Nephron progenitor cell (in vitro differentiated cells): Measurements from ENCODE around the gene GRK5.

Source experiments
- DNase-seq: peaks from one replicate; pipeline ENCODE4 v3.0.0; 2021
- H3K27ac Mint-ChIP-seq: 2 replicates; pipeline ENCODE4 v1.8.0; 2021; ENCODE audit warnings: mild to moderate bottlenecking, moderate library complexity, mixed read lengths
- H3K27me3 Mint-ChIP-seq: 2 replicates; pipeline ENCODE4 v1.8.0; 2021; ENCODE audit warnings: mild to moderate bottlenecking, low read depth, mixed read lengths; ENCODE audit not compliant: poor library complexity
- H3K36me3 Mint-ChIP-seq: 2 replicates; pipeline ENCODE4 v1.8.0; 2021; ENCODE audit warnings: low read depth, mixed read lengths
- H3K4me1 Mint-ChIP-seq: 2 replicates; pipeline ENCODE4 v1.8.0; 2021; ENCODE audit warnings: mixed read lengths
- H3K4me3 Mint-ChIP-seq: 2 replicates; pipeline ENCODE4 v1.8.0; 2021; ENCODE audit warnings: mild to moderate bottlenecking, moderate library complexity, mixed read lengths
- H3K9me3 Mint-ChIP-seq: 2 replicates; pipeline ENCODE4 v1.8.0; 2021; ENCODE audit warnings: mild to moderate bottlenecking, moderate library complexity, mixed read lengths
- CTCF ChIP-seq: fragments of 200-600 bp; sonication (generic); IDR thresholded peaks from 2 replicates; pipeline ENCODE4 v1.5.0; 2021; ENCODE audit warnings: antibody characterized with exemption

GRK5 gene

GRCh38 chr10:119423510-119424257, 216.3 kb downstream of the GRK5 start:
- Mint-ChIP-seq H3K27ac (no peak overlapping the region), H3K4me1 (peaks cover 30% of the 10 kb centered on the region), H3K36me3 (peaks cover 14% of the 10 kb centered on the region), H3K27me3 (no peaks in the 10 kb centered on the region), H3K9me3 (no peaks in the 10 kb centered on the region), H3K4me3 (no peak overlapping the region)
- no peak for DNase-seq
- no peak for TF ChIP-seq CTCF

GRCh38 chr10:119424258-119424975, 217.0 kb downstream of the GRK5 start:
- Mint-ChIP-seq H3K27me3 (no peaks in the 10 kb centered on the region), H3K9me3 (no peaks in the 10 kb centered on the region), H3K27ac (no peak overlapping the region), H3K4me3 (no peak overlapping the region), H3K36me3 (peaks cover 17% of the 10 kb centered on the region), H3K4me1 (peaks cover 30% of the 10 kb centered on the region)
- TF ChIP-seq CTCF: no peak
- no peak for DNase-seq

GRCh38 chr10:119425102-119425880, 217.9 kb downstream of the GRK5 start:
- H3K27ac Mint-ChIP-seq: peak overlapping the region; percentile 30
- no peaks in the 10 kb centered on the region for H3K27me3 Mint-ChIP-seq
- peaks cover 20% of the 10 kb centered on the region for H3K36me3 Mint-ChIP-seq
- no peak for TF ChIP-seq CTCF
- H3K9me3 Mint-ChIP-seq: no peaks in the 10 kb centered on the region
- H3K4me3 Mint-ChIP-seq: no peak overlapping the region
- no peak for DNase-seq
- H3K4me1 Mint-ChIP-seq: peaks cover 27% of the 10 kb centered on the region

GRCh38 chr10:119425881-119426170, 218.5 kb downstream of the GRK5 start:
- no peaks in the 10 kb centered on the region for H3K9me3 Mint-ChIP-seq
- no peak for TF ChIP-seq CTCF
- H3K4me3 Mint-ChIP-seq: no peak overlapping the region
- H3K27ac Mint-ChIP-seq: peak overlapping the region; percentile 30
- H3K27me3 Mint-ChIP-seq: no peaks in the 10 kb centered on the region
- peaks cover 23% of the 10 kb centered on the region for H3K36me3 Mint-ChIP-seq
- H3K4me1 Mint-ChIP-seq: peaks cover 26% of the 10 kb centered on the region
- no peak for DNase-seq

GRCh38 chr10:119426699-119427098, 219.3 kb downstream of the GRK5 start:
- Mint-ChIP-seq H3K27ac (no peak overlapping the region), H3K9me3 (no peaks in the 10 kb centered on the region), H3K27me3 (no peaks in the 10 kb centered on the region), H3K4me3 (no peak overlapping the region), H3K4me1 (peaks cover 17% of the 10 kb centered on the region), H3K36me3 (peaks cover 30% of the 10 kb centered on the region)
- DNase-seq: no peak
- no peak for TF ChIP-seq CTCF
